Measurements from ENCODE around the gene TMEM208.

Gene TMEM208

GRCh38 chr16:67237396-67238277 is 10.7 kb downstream of the TMEM208 start:
- DNase-seq = no peak

GRCh38 chr16:67238278-67238575 is 11.3 kb downstream of the TMEM208 start:
- no peak for DNase-seq

GRCh38 chr16:67238806-67239470 is 12.0 kb downstream of the TMEM208 start:
- no peak for DNase-seq

- DNase-seq = no peak
Measured at GRCh38 chr16:67240506-67240905, 13.6 kb downstream of the TMEM208 start.

- peak; percentile 43 for DNase-seq
Measured at GRCh38 chr16:67241008-67241900, 14.3 kb downstream of the TMEM208 start.

GRCh38 chr16:67242138-67242730 is 15.3 kb downstream of the TMEM208 start:
- no peak for DNase-seq

- DNase-seq = no peak
Measured at GRCh38 chr16:67243481-67243880, 16.6 kb downstream of the TMEM208 start.

- DNase-seq = no peak
Measured at GRCh38 chr16:67244387-67245185, 17.7 kb downstream of the TMEM208 start.

- no peak for DNase-seq
Measured at GRCh38 chr16:67245186-67245585, 18.3 kb downstream of the TMEM208 start.

GRCh38 chr16:67245674-67246080 is 18.7 kb downstream of the TMEM208 start:
- DNase-seq = no peak

GRCh38 chr16:67246081-67246755 is 19.3 kb downstream of the TMEM208 start:
- DNase-seq = no peak

GRCh38 chr16:67246756-67247191 is 19.8 kb downstream of the TMEM208 start:
- peak; percentile 70 for DNase-seq

GRCh38 chr16:67247192-67248072 is 20.5 kb downstream of the TMEM208 start, which contains the start of gene FHOD1:
FHOD1 (minus strand) TSS chr16:67247481; CDS start chr16:67247410, 71 bp downstream.
- DNase-seq = peak; percentile 66

- no peak for DNase-seq
Measured at GRCh38 chr16:67248073-67248400, 21.1 kb downstream of the TMEM208 start.

GRCh38 chr16:67248401-67249177 is 21.7 kb downstream of the TMEM208 start, which contains the start of gene SLC9A5:
SLC9A5 (plus strand) TSS chr16:67248979; CDS start chr16:67249015, 36 bp downstream.
- no peak for DNase-seq

GRCh38 chr16:67249178-67250044 is 22.5 kb downstream of the TMEM208 start:
- no peak for DNase-seq

- DNase-seq = no peak
Measured at GRCh38 chr16:67250045-67250327, 23.1 kb downstream of the TMEM208 start.

All from NCI-H2029 (cell line).